ENCODE measurements around the gene SCD.
"Not testable (repeated sequence)": the region's sequence is repeated elsewhere in the genome, so short reads cannot be mapped to it uniquely, and the experiment has no call there.

- not testable (repeated sequence) for TF ChIP-seq CTCF (IDR thresholded peaks at IDR 0.05; ENCODE audit: low read depth, low read length); EZH2phosphoT487 (IDR thresholded peaks at IDR 0.05; ENCODE audit: low read depth)
Measured at GRCh38 chr10:100376656-100377055, 29.6 kb downstream of the SCD start.
